Measurements from ENCODE around the gene ARPC1B.

DNA sequence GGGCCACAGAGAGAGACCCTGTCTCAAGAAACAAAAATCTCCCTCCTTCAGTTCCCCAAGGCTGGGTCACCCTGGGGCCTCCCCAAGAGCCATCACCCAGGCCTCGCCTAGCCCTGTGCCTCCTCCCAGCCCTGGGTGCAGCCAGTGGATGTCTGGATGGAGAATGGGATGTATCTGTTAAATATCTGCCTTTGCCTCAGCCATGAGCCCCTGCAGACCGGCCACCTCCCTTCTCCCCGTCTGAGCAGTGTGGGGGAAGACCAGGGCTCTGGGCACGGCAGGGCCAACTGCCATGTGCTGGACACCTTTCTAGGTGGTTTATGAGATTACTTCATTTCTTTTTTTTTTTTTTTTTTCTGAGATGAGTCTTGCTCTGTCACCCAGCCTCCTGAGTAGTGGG lies 10.0 kb downstream of the ARPC1B start:
- TF ChIP-seq, protein P1, sequence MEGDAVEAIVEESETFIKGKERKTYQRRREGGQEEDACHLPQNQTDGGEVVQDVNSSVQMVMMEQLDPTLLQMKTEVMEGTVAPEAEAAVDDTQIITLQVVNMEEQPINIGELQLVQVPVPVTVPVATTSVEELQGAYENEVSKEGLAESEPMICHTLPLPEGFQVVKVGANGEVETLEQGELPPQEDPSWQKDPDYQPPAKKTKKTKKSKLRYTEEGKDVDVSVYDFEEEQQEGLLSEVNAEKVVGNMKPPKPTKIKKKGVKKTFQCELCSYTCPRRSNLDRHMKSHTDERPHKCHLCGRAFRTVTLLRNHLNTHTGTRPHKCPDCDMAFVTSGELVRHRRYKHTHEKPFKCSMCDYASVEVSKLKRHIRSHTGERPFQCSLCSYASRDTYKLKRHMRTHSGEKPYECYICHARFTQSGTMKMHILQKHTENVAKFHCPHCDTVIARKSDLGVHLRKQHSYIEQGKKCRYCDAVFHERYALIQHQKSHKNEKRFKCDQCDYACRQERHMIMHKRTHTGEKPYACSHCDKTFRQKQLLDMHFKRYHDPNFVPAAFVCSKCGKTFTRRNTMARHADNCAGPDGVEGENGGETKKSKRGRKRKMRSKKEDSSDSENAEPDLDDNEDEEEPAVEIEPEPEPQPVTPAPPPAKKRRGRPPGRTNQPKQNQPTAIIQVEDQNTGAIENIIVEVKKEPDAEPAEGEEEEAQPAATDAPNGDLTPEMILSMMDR (IDR thresholded peaks at IDR 0.05) = no peak
- TF ChIP-seq POLR2A (IDR thresholded peaks at IDR 0.05) = no peak
